Prostate gland (tissue), 2 donors: ENCODE measurements around the gene GDPGP1. TPM values are rescaled to one million over a fixed set of nuclear protein-coding genes. Genes with fewer than 3 reads are reported as not detected.

ENCODE experiments used
- DNase-seq: peaks from one replicate; pipeline ENCODE4 v3.0.0-alpha.2; 2019; ENCODE audit warnings: low spot score
- H3K27ac ChIP-seq, 2 donors: fragments of 200-600 bp; sonication (generic); 2 replicates each; pipeline ENCODE4 v1.5.1; 2017 to 2019
- H3K27me3 ChIP-seq: fragments of 200-600 bp; sonication (generic); replicated peaks from 2 replicates; pipeline ENCODE4 v1.5.1; 2019; ENCODE audit not compliant: insufficient read depth
- H3K36me3 ChIP-seq, 2 donors: fragments of 200-600 bp; sonication (generic); 1 replicate in 1 of 2; 2 replicates in 1 of 2; pipeline versions ENCODE4 v1.5.1 to v1.8.1; 2017 to 2019
- H3K4me1 ChIP-seq: fragments of 200-600 bp; sonication (generic); replicated peaks from 2 replicates; pipeline ENCODE4 v1.5.1; 2019
- H3K4me3 ChIP-seq, 2 donors: fragments of 200-600 bp; sonication (generic); 2 replicates each; pipeline ENCODE4 v1.5.1; 2017 to 2019
- H3K9me3 ChIP-seq: fragments of 200-600 bp; sonication (generic); 2 replicates; pipeline ENCODE4 v1.5.1; 2017
- CTCF ChIP-seq, 4 experiments: fragments of 200-600 bp in 2 of 4; fragments of 450-650 bp in 2 of 4; sonication (generic) in 2 of 4; IDR thresholded peaks; 1 replicate in 3 of 4; 2 replicates in 1 of 4; pipeline ENCODE4 v1.5.1; 2016 to 2019; ENCODE audit warnings: antibody characterized with exemption in 4 of 4, mild to moderate bottlenecking in 2 of 4, moderate library complexity in 2 of 4
- POLR2A ChIP-seq: fragments of 450-650 bp; IDR thresholded peaks from one replicate; pipeline ENCODE4 v1.6.1; 2016; ENCODE audit warnings: antibody characterized with exemption, mild to moderate bottlenecking
- POLR2AphosphoS5 ChIP-seq: sonication (generic); formaldehyde crosslinking; IDR thresholded peaks from one replicate; pipeline ENCODE4 v1.6.1; 2017; ENCODE audit warnings: antibody characterized with exemption
- WGBS: methylation state at CpG from one replicate; pipeline ENCODE4 v1.1.5; 2018; 5-methylcytosine and 5-hydroxymethylcytosine counted together
- intact Hi-C: fragments of 100-400 bp; cut with DNase I; formaldehyde crosslinking; loops from one replicate; pipeline ENCODE4 v1.14.2; 2022
- total RNA-seq, 2 donors: library from RNA; depleted of rRNA; stranded (reverse); fragments of >200 nt; gene quantifications; one replicate each; pipeline ENCODE4 v1.1.0, GENCODE V29; 2016

The GDPGP1 gene
- total RNA-seq, 2 donors from 2014 or later, result 15.4 to 21.5 TPM

- intact Hi-C loops, result no loop called here
- H3K4me3 ChIP-seq, result no peak overlapping the region
- H3K36me3 ChIP-seq, result no peaks in the 10 kb centered on the region
- peak overlapping the region; percentile 75 to 99 for H3K27ac ChIP-seq
- no peak for DNase-seq
- no peaks in the 10 kb centered on the region for H3K27me3 ChIP-seq
- no peak for TF ChIP-seq POLR2AphosphoS5
- no peak for TF ChIP-seq POLR2A
- TF ChIP-seq CTCF (IDR thresholded peaks at IDR 0.05), result no peak
- H3K9me3 ChIP-seq, result no peaks in the 10 kb centered on the region
- WGBS, result 36% methylated on average over 16 of the region's 16 CpGs
- H3K4me1 ChIP-seq, result peaks cover 22% of the 10 kb centered on the region
Observed at GRCh38 chr15:90192961-90193786, 40.8 kb upstream of the GDPGP1 start.

- H3K4me1 ChIP-seq, result peaks cover 22% of the 10 kb centered on the region
- H3K27me3 ChIP-seq, result no peaks in the 10 kb centered on the region
- H3K4me3 ChIP-seq, result no peak overlapping the region
- TF ChIP-seq POLR2AphosphoS5, result no peak
- no peak for TF ChIP-seq CTCF (IDR thresholded peaks at IDR 0.05)
- no peak for TF ChIP-seq POLR2A
- intact Hi-C loops, result no loop called here
- no peaks in the 10 kb centered on the region for H3K9me3 ChIP-seq
- DNase-seq, result no peak
- no peak overlapping the region for H3K27ac ChIP-seq
- WGBS, result 92% methylated on average over 2 of the region's 2 CpGs
- H3K36me3 ChIP-seq, result no peaks in the 10 kb centered on the region
Observed at GRCh38 chr15:90194655-90195054, 39.4 kb upstream of the GDPGP1 start.

- Histone ChIP-seq H3K4me3 (peak overlapping the region; percentile 79 to 86), H3K27me3 (no peaks in the 10 kb centered on the region), H3K4me1 (peaks cover 6% of the 10 kb centered on the region), H3K27ac (peak overlapping the region; percentile 88 to 91), H3K9me3 (no peaks in the 10 kb centered on the region), H3K36me3 (no peaks in the 10 kb centered on the region)
- intact Hi-C loops, result no loop called here
- DNase-seq, result no peak
- TF ChIP-seq POLR2A (no peak), POLR2AphosphoS5 (no peak), CTCF (IDR thresholded peaks at IDR 0.05) (no peak)
- 14% methylated on average over 22 of the region's 24 CpGs for WGBS
Observed at GRCh38 chr15:90200534-90201129, 33.4 kb upstream of the GDPGP1 start.

- Histone ChIP-seq H3K27ac (peak within 1 kb of the TSS; percentile 88 to 91), H3K9me3 (no peaks in the 10 kb centered on the region), H3K4me1 (peaks cover 6% of the 10 kb centered on the region), H3K36me3 (no peaks in the 10 kb centered on the region), H3K4me3 (peak within 1 kb of the TSS; percentile 79 to 86), H3K27me3 (no peaks in the 10 kb centered on the region)
- TF ChIP-seq CTCF (IDR thresholded peaks at IDR 0.05) (peak in 1 of 4 experiments; percentile 20), POLR2AphosphoS5 (no peak), POLR2A (peak; percentile 80)
- intact Hi-C loops, result no loop called here
- DNase-seq, result peak; percentile 78
- WGBS, result 0% methylated on average over 24 of the region's 88 CpGs
Observed at GRCh38 chr15:90201130-90201943, 32.7 kb upstream of the GDPGP1 start, which contains the start of gene SEMA4B. SEMA4B (plus strand) TSS chr15:90201330; CDS start chr15:90201579, 249 bp downstream.
